K562 (cell line): ENCODE results near the gene ORAI3. TPM values are rescaled to one million over a fixed set of nuclear protein-coding genes. Genes with fewer than 3 reads are reported as not detected.

ENCODE experiments used
- CTCF ChIP-seq, 3 experiments: IDR thresholded peaks in 2 of 3; conservative IDR thresholded peaks in 1 of 3; 2 replicates each; pipeline ENCODE4 v1.5.1; 2011 to 2012; ENCODE audit warnings: low read length in 3 of 3, mild to moderate bottlenecking in 3 of 3, control low read depth in 2 of 3, improper control_type of control experiment in 1 of 3, inconsistent platforms in 1 of 3, low read depth in 1 of 3, mixed read lengths in 1 of 3, moderate library complexity in 1 of 3; ENCODE audit not compliant: insufficient read depth in 2 of 3
- HNRNPL ChIP-seq: fragments of 200-400 bp; formaldehyde crosslinking; IDR thresholded peaks from 2 replicates; pipeline ENCODE4 v1.6.1; 2017; ENCODE audit warnings: low read depth, mild to moderate bottlenecking, low read length
- KDM5B ChIP-seq: fragments of 200-600 bp; sonication (generic); IDR thresholded peaks from 2 replicates; pipeline ENCODE4 v1.6.1; 2012; ENCODE audit warnings: low read depth, mild to moderate bottlenecking, moderate library complexity, low read length, control low read depth, inconsistent platforms; ENCODE audit not compliant: insufficient replicate concordance
- MNT ChIP-seq, 2 experiments: fragments of 450-650 bp; conservative IDR thresholded peaks; 2 replicates each; pipeline ENCODE4 v1.6.1; 2017; ENCODE audit warnings: mild to moderate bottlenecking in 2 of 2, moderate library complexity in 2 of 2
- MTA3 ChIP-seq: fragments of 450-650 bp; formaldehyde crosslinking; IDR thresholded peaks from 2 replicates; pipeline ENCODE4 v1.6.1; 2017; ENCODE audit warnings: mild to moderate bottlenecking, borderline replicate concordance
- SMARCA4 ChIP-seq: fragments of 450-650 bp; IDR thresholded peaks from 2 replicates; pipeline ENCODE4 v1.6.1; 2016
- SMARCB1 ChIP-seq: IDR thresholded peaks from 2 replicates; pipeline ENCODE4 v1.6.1; 2011; ENCODE audit warnings: improper control_type of control experiment, low read depth; ENCODE audit not compliant: insufficient read length
- SMARCE1 ChIP-seq: fragments of 450-650 bp; IDR thresholded peaks from 2 replicates; pipeline ENCODE4 v1.7.1; 2016; ENCODE audit warnings: mild to moderate bottlenecking
- SREBF1 ChIP-seq: fragments of 150-350 bp; IDR thresholded peaks from 2 replicates; pipeline ENCODE4 v1.6.1; 2014; ENCODE audit warnings: antibody characterized with exemption, low read depth, low read length, borderline replicate concordance
- SRSF7 ChIP-seq: fragments of 200-400 bp; formaldehyde crosslinking; optimal IDR thresholded peaks from 2 replicates; pipeline ENCODE3; 2017; ENCODE audit warnings: mild to moderate bottlenecking, low read depth, low read length
- TBL1XR1 ChIP-seq, 2 experiments: IDR thresholded peaks; 2 replicates each; pipeline ENCODE4 v1.6.1; 2012; ENCODE audit warnings: improper control_type of control experiment in 2 of 2, low read length in 2 of 2, mild to moderate bottlenecking in 1 of 2
- THRA ChIP-seq: fragments of 450-650 bp; IDR thresholded peaks from 2 replicates; pipeline ENCODE4 v1.6.1; 2017; ENCODE audit warnings: mild to moderate bottlenecking, moderate library complexity
- polyA plus RNA-seq, 8 experiments: library from polyadenylated mRNA; depleted of rRNA in 4 of 8; stranded (reverse) in 5 of 8; unstranded in 3 of 8; fragments of >200 nt; fragmentation: Nextera tagmentation in 2 of 8; fragmentation: Illumina TruSeq in 1 of 8; extraction: Ambion mirVana in 2 of 8; extraction: Trizol in 1 of 8; gene quantifications; 2 replicates each; pipeline versions ENCODE4 v1.2.1 to v1.2.3, GENCODE V29; 2011 to 2014; ENCODE audit warnings: inconsistent platforms in 1 of 8, missing spikeins in 1 of 8
- total RNA-seq, 7 experiments: library from RNA; depleted of rRNA in 6 of 7; stranded (reverse); fragments of >200 nt in 6 of 7; fragmentation: Illumina TruSeq in 2 of 7; extraction: Trizol in 2 of 7; gene quantifications; 2 replicates each; pipeline versions ENCODE4 v1.2.1 to v1.2.3, GENCODE V29; 2011 to 2021; ENCODE audit warnings: low replicate concordance in 1 of 7
- TF ChIP-seq, protein P1 (sequence below): sonication (generic); formaldehyde crosslinking; IDR thresholded peaks from 2 replicates; pipeline ENCODE4 v1.8.0; 2023; ENCODE audit warnings: mild to moderate bottlenecking, missing genetic modification reagents
- TF ChIP-seq, protein P2 (sequence below): fragments of 450-650 bp; IDR thresholded peaks from 2 replicates; pipeline ENCODE4 v1.6.1; 2016; ENCODE audit warnings: missing biosample characterization, missing genetic modification characterization
- TF ChIP-seq, protein P3 (sequence below): fragments of 250-450 bp; sonication (Bioruptor Pico); IDR thresholded peaks from 2 replicates; pipeline ENCODE4 v1.4.0; 2020

Gene ORAI3
- total and polyA plus RNA-seq, 9 of the 15 experiments (the other 6 are each of a cell fraction or from before 2014, with no cell fraction given) = 4.9 to 23.3 (median 14.1) TPM

- TF ChIP-seq, protein P1, sequence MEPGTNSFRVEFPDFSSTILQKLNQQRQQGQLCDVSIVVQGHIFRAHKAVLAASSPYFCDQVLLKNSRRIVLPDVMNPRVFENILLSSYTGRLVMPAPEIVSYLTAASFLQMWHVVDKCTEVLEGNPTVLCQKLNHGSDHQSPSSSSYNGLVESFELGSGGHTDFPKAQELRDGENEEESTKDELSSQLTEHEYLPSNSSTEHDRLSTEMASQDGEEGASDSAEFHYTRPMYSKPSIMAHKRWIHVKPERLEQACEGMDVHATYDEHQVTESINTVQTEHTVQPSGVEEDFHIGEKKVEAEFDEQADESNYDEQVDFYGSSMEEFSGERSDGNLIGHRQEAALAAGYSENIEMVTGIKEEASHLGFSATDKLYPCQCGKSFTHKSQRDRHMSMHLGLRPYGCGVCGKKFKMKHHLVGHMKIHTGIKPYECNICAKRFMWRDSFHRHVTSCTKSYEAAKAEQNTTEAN (CRISPR knock-in tag) = no peak
- TF ChIP-seq TBL1XR1 (IDR thresholded peaks at IDR 0.05; ENCODE audit: low read length in 2 of 2) (no peak), SMARCE1 (no peak), MNT (conservative IDR thresholded peaks at IDR 0.05) (no peak; a peak in 1 of 4 replicates), SMARCA4 (no peak), SMARCB1 (no peak), SREBF1 (no peak), SRSF7 (no peak), MTA3 (peak; percentile 80), THRA (no peak), HNRNPL (no peak), KDM5B (peak; percentile 4), CTCF (IDR thresholded peaks at IDR 0.05 in 2 of 3, conservative IDR thresholded peaks at IDR 0.05 in 1 of 3; ENCODE audit: insufficient read depth in 2 of 3, low read depth in 1 of 3, low read length in 3 of 3) (peak; percentile 34 to 42 (median 41); a peak in 4 of 6 replicates)
- TF ChIP-seq, protein P2, sequence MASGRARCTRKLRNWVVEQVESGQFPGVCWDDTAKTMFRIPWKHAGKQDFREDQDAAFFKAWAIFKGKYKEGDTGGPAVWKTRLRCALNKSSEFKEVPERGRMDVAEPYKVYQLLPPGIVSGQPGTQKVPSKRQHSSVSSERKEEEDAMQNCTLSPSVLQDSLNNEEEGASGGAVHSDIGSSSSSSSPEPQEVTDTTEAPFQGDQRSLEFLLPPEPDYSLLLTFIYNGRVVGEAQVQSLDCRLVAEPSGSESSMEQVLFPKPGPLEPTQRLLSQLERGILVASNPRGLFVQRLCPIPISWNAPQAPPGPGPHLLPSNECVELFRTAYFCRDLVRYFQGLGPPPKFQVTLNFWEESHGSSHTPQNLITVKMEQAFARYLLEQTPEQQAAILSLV (tag) = no peak
- TF ChIP-seq, protein P3, sequence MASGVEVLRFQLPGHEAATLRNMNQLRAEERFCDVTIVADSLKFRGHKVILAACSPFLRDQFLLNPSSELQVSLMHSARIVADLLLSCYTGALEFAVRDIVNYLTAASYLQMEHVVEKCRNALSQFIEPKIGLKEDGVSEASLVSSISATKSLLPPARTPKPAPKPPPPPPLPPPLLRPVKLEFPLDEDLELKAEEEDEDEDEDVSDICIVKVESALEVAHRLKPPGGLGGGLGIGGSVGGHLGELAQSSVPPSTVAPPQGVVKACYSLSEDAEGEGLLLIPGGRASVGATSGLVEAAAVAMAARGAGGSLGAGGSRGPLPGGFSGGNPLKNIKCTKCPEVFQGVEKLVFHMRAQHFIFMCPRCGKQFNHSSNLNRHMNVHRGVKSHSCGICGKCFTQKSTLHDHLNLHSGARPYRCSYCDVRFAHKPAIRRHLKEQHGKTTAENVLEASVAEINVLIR (CRISPR knock-in tag) = no peak
These were observed 8.0 kb downstream of the ORAI3 start (continued) for GRCh38 chr16:30956601-30957455.
